ENCODE measurements around the gene SNUPN.

DNA sequence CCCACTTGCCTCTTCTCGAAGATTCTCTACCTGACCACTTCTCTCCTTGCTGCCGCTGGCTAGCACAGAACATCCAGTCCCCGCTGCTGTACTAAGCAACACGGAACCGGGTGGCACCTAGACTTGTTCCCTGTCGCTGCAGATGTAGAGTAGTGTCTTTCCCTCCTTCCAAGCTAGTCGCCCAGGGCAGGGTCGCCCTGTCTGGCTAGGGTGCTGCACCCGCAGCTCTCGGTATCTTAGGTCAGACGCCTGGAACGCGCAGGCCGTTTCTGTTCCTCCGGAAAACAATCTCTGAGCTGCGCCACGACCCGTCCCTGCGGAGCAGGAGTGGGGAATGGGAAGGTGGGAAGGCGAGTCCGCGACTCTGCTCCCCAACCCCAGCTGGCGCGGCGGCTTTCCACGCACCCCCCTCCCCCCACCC lies 21.4 kb upstream of the SNUPN start:
- TF ChIP-seq POLR2A (IDR thresholded peaks at IDR 0.05): no peak
- TF ChIP-seq, protein P1, sequence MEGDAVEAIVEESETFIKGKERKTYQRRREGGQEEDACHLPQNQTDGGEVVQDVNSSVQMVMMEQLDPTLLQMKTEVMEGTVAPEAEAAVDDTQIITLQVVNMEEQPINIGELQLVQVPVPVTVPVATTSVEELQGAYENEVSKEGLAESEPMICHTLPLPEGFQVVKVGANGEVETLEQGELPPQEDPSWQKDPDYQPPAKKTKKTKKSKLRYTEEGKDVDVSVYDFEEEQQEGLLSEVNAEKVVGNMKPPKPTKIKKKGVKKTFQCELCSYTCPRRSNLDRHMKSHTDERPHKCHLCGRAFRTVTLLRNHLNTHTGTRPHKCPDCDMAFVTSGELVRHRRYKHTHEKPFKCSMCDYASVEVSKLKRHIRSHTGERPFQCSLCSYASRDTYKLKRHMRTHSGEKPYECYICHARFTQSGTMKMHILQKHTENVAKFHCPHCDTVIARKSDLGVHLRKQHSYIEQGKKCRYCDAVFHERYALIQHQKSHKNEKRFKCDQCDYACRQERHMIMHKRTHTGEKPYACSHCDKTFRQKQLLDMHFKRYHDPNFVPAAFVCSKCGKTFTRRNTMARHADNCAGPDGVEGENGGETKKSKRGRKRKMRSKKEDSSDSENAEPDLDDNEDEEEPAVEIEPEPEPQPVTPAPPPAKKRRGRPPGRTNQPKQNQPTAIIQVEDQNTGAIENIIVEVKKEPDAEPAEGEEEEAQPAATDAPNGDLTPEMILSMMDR (IDR thresholded peaks at IDR 0.05): no peak
